SK-N-SH (cell line): Measurements from ENCODE around the gene AHNAK2. TPM values are rescaled to one million over a fixed set of nuclear protein-coding genes. Genes with fewer than 3 reads are reported as not detected.

Source experiments
- CTCF ChIA-PET: fragments of 300-600, 350-600 bp; formaldehyde crosslinking; extraction: SDS; loops from one replicate; lab custom pipeline; 2021; lab: Yijun Ruan, JAX
- POLR2A ChIA-PET: fragments of 350-600 bp; sonication (Branson Sonifier 250); formaldehyde crosslinking; extraction: SDS; loops from one replicate; lab custom pipeline; 2020; ENCODE audit warnings: antibody characterized with exemption, inconsistent platforms; lab: Yijun Ruan, JAX
- DNase-seq: peaks from one replicate; pipeline ENCODE4 v3.0.0; 2012
- H2AFZ ChIP-seq: fragments of 200-600 bp; sonication (generic); 2 replicates; pipeline ENCODE4 v1.8.1; 2016; ENCODE audit warnings: antibody characterized with exemption, mild to moderate bottlenecking, low read depth
- H3F3A ChIP-seq: fragments of 200-600 bp; sonication (generic); replicated peaks from 2 replicates; pipeline ENCODE3; 2016; ENCODE audit warnings: antibody characterized with exemption, mild to moderate bottlenecking; ENCODE audit not compliant: insufficient read depth
- H3K27ac ChIP-seq, 2 experiments: fragments of 200-500 bp in 1 of 2; fragments of 200-600 bp in 1 of 2; sonication (Bioruptor generic) in 1 of 2; sonication (generic), shearing (Covaris generic) in 1 of 2; 2 replicates each; pipeline versions ENCODE4 v1.5.1 to v1.6.1; 2014 to 2016; ENCODE audit warnings: low read depth in 2 of 2, inconsistent platforms in 1 of 2, low read length in 1 of 2, mild to moderate bottlenecking in 1 of 2, mixed read lengths in 1 of 2
- H3K27me3 ChIP-seq: fragments of 200-600 bp; sonication (generic), shearing (Covaris generic); 2 replicates; pipeline ENCODE4 v1.6.1; 2016; ENCODE audit warnings: mixed run types; ENCODE audit not compliant: insufficient read depth
- H3K36me3 ChIP-seq, 2 experiments: fragments of 200-500 bp in 1 of 2; fragments of 200-600 bp in 1 of 2; sonication (Bioruptor generic) in 1 of 2; sonication (generic) in 1 of 2; replicated peaks in 1 of 2; 2 replicates each; pipeline versions ENCODE3 to v1.5.1; 2014 to 2016; ENCODE audit warnings: low read length in 1 of 2, mild to moderate bottlenecking in 1 of 2; ENCODE audit not compliant: insufficient read depth in 2 of 2, control insufficient read depth in 1 of 2
- H3K4me1 ChIP-seq, 2 experiments: fragments of 200-500 bp in 1 of 2; fragments of 200-600 bp in 1 of 2; sonication (Bioruptor generic) in 1 of 2; sonication (generic), shearing (Covaris generic) in 1 of 2; 2 replicates each; pipeline versions ENCODE4 v1.5.1 to v1.6.1; 2014 to 2016; ENCODE audit warnings: low read depth in 1 of 2, low read length in 1 of 2, mixed run types in 1 of 2; ENCODE audit not compliant: insufficient read depth in 2 of 2, control insufficient read depth in 1 of 2
- H3K4me2 ChIP-seq: fragments of 200-600 bp; sonication (generic), shearing (Covaris generic); 2 replicates; pipeline ENCODE4 v1.6.1; 2017; ENCODE audit warnings: mixed run types
- H3K4me3 ChIP-seq, 2 experiments: fragments of 200-500 bp in 1 of 2; fragments of 200-600 bp in 1 of 2; sonication (Bioruptor generic) in 1 of 2; sonication (generic), shearing (Covaris generic) in 1 of 2; 2 replicates each; pipeline versions ENCODE4 v1.5.1 to v1.8.1; 2014 to 2016; ENCODE audit warnings: low read depth in 2 of 2, inconsistent platforms in 1 of 2, low read length in 1 of 2, mild to moderate bottlenecking in 1 of 2, mixed read lengths in 1 of 2, moderate library complexity in 1 of 2
- H3K79me2 ChIP-seq: fragments of 200-600 bp; sonication (generic); 2 replicates; pipeline ENCODE4 v1.8.1; 2017; ENCODE audit warnings: mild to moderate bottlenecking; ENCODE audit not compliant: insufficient read depth
- H3K9ac ChIP-seq: fragments of 200-600 bp; sonication (generic); 2 replicates; pipeline ENCODE4 v1.6.1; 2017; ENCODE audit warnings: mixed run types
- H3K9me2 ChIP-seq: fragments of 200-600 bp; sonication (generic); 2 replicates; pipeline ENCODE4 v1.6.1; 2017; ENCODE audit warnings: mixed run types
- H3K9me3 ChIP-seq: fragments of 200-600 bp; sonication (generic); 2 replicates; pipeline ENCODE4 v1.6.1; 2017; ENCODE audit warnings: mixed run types, mild to moderate bottlenecking, moderate library complexity
- H4K20me1 ChIP-seq: fragments of 200-600 bp; sonication (generic); 2 replicates; pipeline ENCODE4 v1.6.1; 2017; ENCODE audit warnings: mild to moderate bottlenecking, mixed run types; ENCODE audit not compliant: insufficient read depth
- CHD2 ChIP-seq: fragments of 150-350 bp; IDR thresholded peaks from 2 replicates; pipeline ENCODE4 v1.6.1; 2018; ENCODE audit warnings: low read length; ENCODE audit not compliant: partially characterized antibody
- CTCF ChIP-seq: fragments of 200-600 bp; sonication (generic); IDR thresholded peaks from 2 replicates; pipeline ENCODE4 v1.6.1; 2017; ENCODE audit warnings: antibody characterized with exemption, mild to moderate bottlenecking, moderate library complexity
- FOSL2 ChIP-seq: IDR thresholded peaks from 2 replicates; pipeline ENCODE4 v1.4.0; 2012; ENCODE audit warnings: low read depth, mild to moderate bottlenecking, moderate library complexity, borderline replicate concordance
- FOXM1 ChIP-seq: IDR thresholded peaks from 2 replicates; pipeline ENCODE4 v1.4.0; 2012; ENCODE audit warnings: low read depth, mild to moderate bottlenecking
- GABPA ChIP-seq: IDR thresholded peaks from 2 replicates; pipeline ENCODE4 v1.4.0; 2012; ENCODE audit warnings: low read depth, mild to moderate bottlenecking
- GATA2 ChIP-seq: sonication (generic); formaldehyde crosslinking; IDR thresholded peaks from 2 replicates; pipeline ENCODE4 v1.5.0; 2020; ENCODE audit warnings: mild to moderate bottlenecking, missing genetic modification reagents
- JUND ChIP-seq: IDR thresholded peaks from 2 replicates; pipeline ENCODE4 v1.4.0; 2012
- NRF1 ChIP-seq: IDR thresholded peaks from 2 replicates; pipeline ENCODE4 v1.6.1; 2012; ENCODE audit warnings: low read depth, mild to moderate bottlenecking, low read length
- POLR2AphosphoS5 ChIP-seq: IDR thresholded peaks from 2 replicates; pipeline ENCODE4 v1.6.1; 2012; ENCODE audit warnings: low read depth, low read length
- RAD21 ChIP-seq: IDR thresholded peaks from 2 replicates; pipeline ENCODE4 v1.6.1; 2012; ENCODE audit warnings: mild to moderate bottlenecking, low read length
- RCOR1 ChIP-seq: fragments of 150-350 bp; IDR thresholded peaks from 2 replicates; pipeline ENCODE4 v1.6.1; 2017; ENCODE audit warnings: antibody characterized with exemption, low read length
- RFX5 ChIP-seq: IDR thresholded peaks from 2 replicates; pipeline ENCODE4 v1.6.1; 2012; ENCODE audit warnings: mild to moderate bottlenecking, improper control_type of control experiment, low read length
- SMC3 ChIP-seq: IDR thresholded peaks from 2 replicates; pipeline ENCODE4 v1.6.1; 2012; ENCODE audit warnings: low read depth, low read length, improper control_type of control experiment
- TAF1 ChIP-seq: IDR thresholded peaks from 2 replicates; pipeline ENCODE4 v1.6.1; 2012; ENCODE audit warnings: low read depth, mild to moderate bottlenecking, low read length, moderate library complexity, borderline replicate concordance
- TCF12 ChIP-seq: IDR thresholded peaks from 2 replicates; pipeline ENCODE4 v1.4.0; 2012
- YY1 ChIP-seq: IDR thresholded peaks from 2 replicates; pipeline ENCODE4 v1.4.0; 2012; ENCODE audit warnings: low read depth, mild to moderate bottlenecking
- WGBS: methylation state at CpG from one replicate; pipeline ENCODE4 v1.1.6; 2017; ENCODE audit warnings: low lambda C conversion rate; 5-methylcytosine and 5-hydroxymethylcytosine counted together
- polyA plus RNA-seq, 3 experiments: library from polyadenylated mRNA; depleted of rRNA; stranded (reverse); fragments of >200 nt; gene quantifications; 2 replicates each; pipeline ENCODE4 v1.2.3, GENCODE V29; 2012
- TF ChIP-seq, protein P1 (sequence below): IDR thresholded peaks from 2 replicates; pipeline ENCODE4 v1.6.1; 2012; ENCODE audit warnings: mild to moderate bottlenecking, low read depth, low read length, moderate library complexity
- TF ChIP-seq, protein P2 (sequence below): IDR thresholded peaks from 2 replicates; pipeline ENCODE4 v1.4.0; 2012; ENCODE audit warnings: low read depth, borderline replicate concordance
- TF ChIP-seq, protein P3 (sequence below): fragments of 150-350 bp; IDR thresholded peaks from 2 replicates; pipeline ENCODE4 v1.6.1; 2016; ENCODE audit warnings: mild to moderate bottlenecking, low read depth, low read length
- TF ChIP-seq, protein P4 (sequence below): IDR thresholded peaks from 2 replicates; pipeline ENCODE4 v1.4.0; 2012; ENCODE audit warnings: low read depth

Gene AHNAK2
- polyA plus RNA-seq, 1 of the 3 experiments (the other 2 are of a cell fraction) = 33.5 TPM

DNA sequence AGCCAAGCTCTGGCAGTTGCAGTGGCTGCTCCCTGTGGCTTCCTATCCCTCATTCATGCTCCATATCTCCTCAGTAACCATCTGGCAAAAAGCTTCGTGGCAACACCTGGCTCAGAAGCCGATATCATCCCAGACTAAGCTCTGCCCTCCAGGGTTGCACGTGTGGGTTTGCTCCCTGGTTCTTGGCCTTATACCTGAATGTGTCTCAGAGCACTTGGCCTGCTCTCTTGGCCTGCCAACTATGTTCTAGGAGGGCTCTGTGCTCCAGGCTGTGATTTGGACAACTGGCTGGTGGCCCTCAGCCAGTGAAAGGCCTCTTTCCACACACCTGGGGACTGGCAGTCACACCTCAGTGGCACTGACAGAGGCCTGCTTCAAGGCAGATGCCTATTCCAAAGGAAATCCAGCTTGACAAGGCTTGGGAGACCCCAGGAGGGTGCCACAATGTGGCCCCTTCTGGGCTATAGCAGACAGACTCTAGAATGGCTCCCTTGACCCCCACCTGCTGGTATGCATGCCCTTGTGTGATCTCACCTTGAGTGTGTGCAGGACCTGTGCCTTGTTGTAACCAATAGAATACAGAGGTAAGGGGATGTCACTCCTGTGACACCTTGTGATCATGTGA, 43.0 kb downstream of the AHNAK2 start:
- Histone ChIP-seq H3K27me3 (no peaks in the 10 kb centered on the region), H3K79me2 (no peaks in the 10 kb centered on the region), H3F3A (peaks cover 3% of the 10 kb centered on the region), H3K9ac (no peak overlapping the region), H3K4me3 (no peak overlapping the region), H3K9me2 (no peaks in the 10 kb centered on the region), H3K4me2 (no peak overlapping the region), H3K27ac (no peak overlapping the region), H2AFZ (no peak overlapping the region), H3K4me1 (peaks cover 0 to 5% of the 10 kb centered on the region in 2 experiments; a peak in 1 of 4 replicates), H3K36me3 (peaks cover 6 to 7% of the 10 kb centered on the region in 2 experiments), H3K9me3 (no peaks in the 10 kb centered on the region), H4K20me1 (no peaks in the 10 kb centered on the region)
- TF ChIP-seq GATA2 (CRISPR knock-in tag) (no peak), JUND (no peak), POLR2AphosphoS5 (no peak), FOSL2 (no peak), CHD2 (no peak), TAF1 (no peak), NRF1 (no peak), YY1 (no peak), RCOR1 (no peak), GABPA (no peak), RFX5 (no peak), RAD21 (no peak), SMC3 (no peak), TCF12 (no peak), CTCF (no peak), FOXM1 (no peak)
- TF ChIP-seq, protein P1, sequence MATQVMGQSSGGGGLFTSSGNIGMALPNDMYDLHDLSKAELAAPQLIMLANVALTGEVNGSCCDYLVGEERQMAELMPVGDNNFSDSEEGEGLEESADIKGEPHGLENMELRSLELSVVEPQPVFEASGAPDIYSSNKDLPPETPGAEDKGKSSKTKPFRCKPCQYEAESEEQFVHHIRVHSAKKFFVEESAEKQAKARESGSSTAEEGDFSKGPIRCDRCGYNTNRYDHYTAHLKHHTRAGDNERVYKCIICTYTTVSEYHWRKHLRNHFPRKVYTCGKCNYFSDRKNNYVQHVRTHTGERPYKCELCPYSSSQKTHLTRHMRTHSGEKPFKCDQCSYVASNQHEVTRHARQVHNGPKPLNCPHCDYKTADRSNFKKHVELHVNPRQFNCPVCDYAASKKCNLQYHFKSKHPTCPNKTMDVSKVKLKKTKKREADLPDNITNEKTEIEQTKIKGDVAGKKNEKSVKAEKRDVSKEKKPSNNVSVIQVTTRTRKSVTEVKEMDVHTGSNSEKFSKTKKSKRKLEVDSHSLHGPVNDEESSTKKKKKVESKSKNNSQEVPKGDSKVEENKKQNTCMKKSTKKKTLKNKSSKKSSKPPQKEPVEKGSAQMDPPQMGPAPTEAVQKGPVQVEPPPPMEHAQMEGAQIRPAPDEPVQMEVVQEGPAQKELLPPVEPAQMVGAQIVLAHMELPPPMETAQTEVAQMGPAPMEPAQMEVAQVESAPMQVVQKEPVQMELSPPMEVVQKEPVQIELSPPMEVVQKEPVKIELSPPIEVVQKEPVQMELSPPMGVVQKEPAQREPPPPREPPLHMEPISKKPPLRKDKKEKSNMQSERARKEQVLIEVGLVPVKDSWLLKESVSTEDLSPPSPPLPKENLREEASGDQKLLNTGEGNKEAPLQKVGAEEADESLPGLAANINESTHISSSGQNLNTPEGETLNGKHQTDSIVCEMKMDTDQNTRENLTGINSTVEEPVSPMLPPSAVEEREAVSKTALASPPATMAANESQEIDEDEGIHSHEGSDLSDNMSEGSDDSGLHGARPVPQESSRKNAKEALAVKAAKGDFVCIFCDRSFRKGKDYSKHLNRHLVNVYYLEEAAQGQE = no peak
- TF ChIP-seq, protein P2, sequence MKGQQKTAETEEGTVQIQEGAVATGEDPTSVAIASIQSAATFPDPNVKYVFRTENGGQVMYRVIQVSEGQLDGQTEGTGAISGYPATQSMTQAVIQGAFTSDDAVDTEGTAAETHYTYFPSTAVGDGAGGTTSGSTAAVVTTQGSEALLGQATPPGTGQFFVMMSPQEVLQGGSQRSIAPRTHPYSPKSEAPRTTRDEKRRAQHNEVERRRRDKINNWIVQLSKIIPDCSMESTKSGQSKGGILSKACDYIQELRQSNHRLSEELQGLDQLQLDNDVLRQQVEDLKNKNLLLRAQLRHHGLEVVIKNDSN = no peak
- TF ChIP-seq, protein P3, sequence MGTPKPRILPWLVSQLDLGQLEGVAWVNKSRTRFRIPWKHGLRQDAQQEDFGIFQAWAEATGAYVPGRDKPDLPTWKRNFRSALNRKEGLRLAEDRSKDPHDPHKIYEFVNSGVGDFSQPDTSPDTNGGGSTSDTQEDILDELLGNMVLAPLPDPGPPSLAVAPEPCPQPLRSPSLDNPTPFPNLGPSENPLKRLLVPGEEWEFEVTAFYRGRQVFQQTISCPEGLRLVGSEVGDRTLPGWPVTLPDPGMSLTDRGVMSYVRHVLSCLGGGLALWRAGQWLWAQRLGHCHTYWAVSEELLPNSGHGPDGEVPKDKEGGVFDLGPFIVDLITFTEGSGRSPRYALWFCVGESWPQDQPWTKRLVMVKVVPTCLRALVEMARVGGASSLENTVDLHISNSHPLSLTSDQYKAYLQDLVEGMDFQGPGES = no peak
- TF ChIP-seq, protein P4, sequence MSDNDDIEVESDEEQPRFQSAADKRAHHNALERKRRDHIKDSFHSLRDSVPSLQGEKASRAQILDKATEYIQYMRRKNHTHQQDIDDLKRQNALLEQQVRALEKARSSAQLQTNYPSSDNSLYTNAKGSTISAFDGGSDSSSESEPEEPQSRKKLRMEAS = no peak
- DNase-seq = no peak
- POLR2A ChIA-PET = no interaction called here
- WGBS = 97% methylated on average over 3 of the region's 3 CpGs
- CTCF ChIA-PET = interaction anchor here (0.7 to 2.7 kb wide), 11 partner anchors 8 to 152 kb away, joined by 3 to 20 read pairs (median 4); partner anchors contain the start of gene PLD4
